ENCODE measurements around the gene BOC. TPM values are rescaled to one million over a fixed set of nuclear protein-coding genes. Genes with fewer than 3 reads are reported as not detected.

The BOC gene
- total RNA-seq, 1 experiment from 2014 or later = not detected

GRCh38 chr3:113185194-113185835, 26.0 kb upstream of the BOC start:
- no peak for DNase-seq (ENCODE audit: extremely low read depth, low read depth)

- DNase-seq (ENCODE audit: extremely low read depth, low read depth) = no peak
Observed at GRCh38 chr3:113186566-113186965, 24.8 kb upstream of the BOC start.

- DNase-seq (ENCODE audit: extremely low read depth, low read depth) = no peak
Observed at GRCh38 chr3:113193288-113193687, 18.1 kb upstream of the BOC start.

- no peak for DNase-seq (ENCODE audit: extremely low read depth, low read depth)
Observed at GRCh38 chr3:113193719-113194118, 17.6 kb upstream of the BOC start.

GRCh38 chr3:113194823-113195401, 16.4 kb upstream of the BOC start:
- no peak for DNase-seq (ENCODE audit: extremely low read depth, low read depth)

GRCh38 chr3:113200351-113200750, 11.0 kb upstream of the BOC start:
- no peak for DNase-seq (ENCODE audit: extremely low read depth, low read depth)

- no peak for DNase-seq (ENCODE audit: extremely low read depth, low read depth)
Observed at GRCh38 chr3:113200946-113201345, 10.4 kb upstream of the BOC start.

- DNase-seq (ENCODE audit: extremely low read depth, low read depth) = no peak
Observed at GRCh38 chr3:113204371-113204770, 7.0 kb upstream of the BOC start.

GRCh38 chr3:113205481-113205880, 5.9 kb upstream of the BOC start:
- DNase-seq (ENCODE audit: extremely low read depth, low read depth) = no peak

- no peak for DNase-seq (ENCODE audit: extremely low read depth, low read depth)
Observed at GRCh38 chr3:113210604-113211329, 590 bp upstream of the BOC start.

GRCh38 chr3:113212150-113212843, 940 bp downstream of the BOC start:
- no peak for DNase-seq (ENCODE audit: extremely low read depth, low read depth)

GRCh38 chr3:113212844-113213375, 1.6 kb downstream of the BOC start:
- no peak for DNase-seq (ENCODE audit: extremely low read depth, low read depth)

- no peak for DNase-seq (ENCODE audit: extremely low read depth, low read depth)
Observed at GRCh38 chr3:113213896-113214587, 2.7 kb downstream of the BOC start.

GRCh38 chr3:113214917-113215595, 3.7 kb downstream of the BOC start:
- no peak for DNase-seq (ENCODE audit: extremely low read depth, low read depth)

- no peak for DNase-seq (ENCODE audit: extremely low read depth, low read depth)
Observed at GRCh38 chr3:113216393-113216792, 5.0 kb downstream of the BOC start.

GRCh38 chr3:113218011-113218680, 6.8 kb downstream of the BOC start:
- DNase-seq (ENCODE audit: extremely low read depth, low read depth) = no peak

GRCh38 chr3:113218681-113219045, 7.3 kb downstream of the BOC start:
- DNase-seq (ENCODE audit: extremely low read depth, low read depth) = no peak

GRCh38 chr3:113219605-113220300, 8.4 kb downstream of the BOC start:
- DNase-seq (ENCODE audit: extremely low read depth, low read depth) = no peak

- DNase-seq (ENCODE audit: extremely low read depth, low read depth) = no peak
Observed at GRCh38 chr3:113220721-113221120, 9.4 kb downstream of the BOC start.

Measured in NCI-H460 (cell line).